Colonic mucosa (tissue), 4 donors: ENCODE measurements around the gene SURF1. TPM values are rescaled to one million over a fixed set of nuclear protein-coding genes. Genes with fewer than 3 reads are reported as not detected.
"Not testable (repeated sequence)": the region's sequence is repeated elsewhere in the genome, so short reads cannot be mapped to it uniquely, and the experiment has no call there.

ENCODE experiments used
- DNase-seq: peaks from one replicate; pipeline ENCODE4 v3.0.0-alpha.2; 2020
- H3K27ac ChIP-seq: fragments of 200-600 bp; one replicate; pipeline ENCODE4 v1.8.0; 2021
- H3K27me3 ChIP-seq: fragments of 200-600 bp; one replicate; pipeline ENCODE4 v1.8.0; 2021
- H3K36me3 ChIP-seq: fragments of 200-600 bp; one replicate; pipeline ENCODE4 v1.8.0; 2021
- H3K4me1 ChIP-seq: fragments of 200-600 bp; one replicate; pipeline ENCODE4 v1.8.0; 2021; ENCODE audit warnings: mild to moderate bottlenecking
- H3K4me3 ChIP-seq: fragments of 200-600 bp; one replicate; pipeline ENCODE4 v1.8.0; 2021
- H3K9ac ChIP-seq, 2 donors: one replicate each; pipeline ENCODE4 v1.7.0; 2013; ENCODE audit warnings: control low read depth in 2 of 2, low read depth in 2 of 2, low read length in 2 of 2
- H3K9me3 ChIP-seq: fragments of 200-600 bp; one replicate; pipeline ENCODE4 v1.8.0; 2021
- intact Hi-C: fragments of 100-400 bp; cut with DNase I; formaldehyde crosslinking; loops from one replicate; pipeline ENCODE4 v1.14.1; 2022
- total RNA-seq, 2 donors: library from RNA; stranded (reverse); fragmentation: NEBNext Ultra II Directional in 1 of 2; extraction: Animal tissue kit (Norgen Biotek cat#: 25700) in 1 of 2; gene quantifications; one replicate each; pipeline ENCODE4 v1.2.1, GENCODE V29; 2021
- TF ChIP-seq, protein P1 (sequence below): fragments of 200-600 bp; IDR thresholded peaks from one replicate; pipeline ENCODE4 v1.8.0; 2022; ENCODE audit warnings: antibody characterized with exemption, mild to moderate bottlenecking
- donor health status: healthy.
- donor health status: DM: no; HTN: no; CAD: no.
- donor health status: DM: no; HTN: no; CAD: no.

Gene SURF1
- total RNA-seq, 2 donors from 2014 or later, result 63.3 to 66.7 TPM

DNA sequence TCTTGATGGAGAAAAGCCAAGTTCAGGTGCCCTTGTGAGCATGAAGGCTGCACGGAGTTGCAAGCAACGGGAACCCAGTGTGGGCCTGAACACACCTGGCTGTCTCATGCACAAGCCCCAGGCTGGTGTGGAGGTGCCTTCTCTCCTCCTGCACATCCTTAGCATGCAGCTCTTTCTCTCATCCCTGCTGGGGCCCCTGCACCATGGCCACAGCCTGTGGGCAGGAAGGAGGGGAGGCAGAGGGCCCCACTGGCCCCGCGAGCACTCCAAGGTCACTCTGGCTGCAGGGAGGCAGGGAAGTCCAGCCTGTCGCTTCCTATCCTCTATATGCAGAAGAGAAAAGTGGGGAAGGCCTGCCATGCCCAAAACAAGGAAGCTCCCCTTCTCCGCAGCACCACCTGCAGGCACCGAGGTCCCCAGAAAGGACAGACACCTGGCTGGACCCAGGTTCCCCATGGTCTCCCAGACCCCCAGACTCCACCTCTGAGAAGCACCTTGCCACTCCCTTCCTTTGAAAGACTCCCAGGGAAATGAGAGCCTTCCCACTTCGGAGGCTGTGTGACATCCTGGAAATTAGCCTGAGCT is 38.5 kb upstream of the SURF1 start:
- intact Hi-C loops, result no loop called here
- no peak for DNase-seq
- H3K9me3 ChIP-seq, result no peaks in the 10 kb centered on the region
- H3K9ac ChIP-seq, result no peak overlapping the region
- H3K27me3 ChIP-seq, result no peaks in the 10 kb centered on the region
- TF ChIP-seq, protein P1, sequence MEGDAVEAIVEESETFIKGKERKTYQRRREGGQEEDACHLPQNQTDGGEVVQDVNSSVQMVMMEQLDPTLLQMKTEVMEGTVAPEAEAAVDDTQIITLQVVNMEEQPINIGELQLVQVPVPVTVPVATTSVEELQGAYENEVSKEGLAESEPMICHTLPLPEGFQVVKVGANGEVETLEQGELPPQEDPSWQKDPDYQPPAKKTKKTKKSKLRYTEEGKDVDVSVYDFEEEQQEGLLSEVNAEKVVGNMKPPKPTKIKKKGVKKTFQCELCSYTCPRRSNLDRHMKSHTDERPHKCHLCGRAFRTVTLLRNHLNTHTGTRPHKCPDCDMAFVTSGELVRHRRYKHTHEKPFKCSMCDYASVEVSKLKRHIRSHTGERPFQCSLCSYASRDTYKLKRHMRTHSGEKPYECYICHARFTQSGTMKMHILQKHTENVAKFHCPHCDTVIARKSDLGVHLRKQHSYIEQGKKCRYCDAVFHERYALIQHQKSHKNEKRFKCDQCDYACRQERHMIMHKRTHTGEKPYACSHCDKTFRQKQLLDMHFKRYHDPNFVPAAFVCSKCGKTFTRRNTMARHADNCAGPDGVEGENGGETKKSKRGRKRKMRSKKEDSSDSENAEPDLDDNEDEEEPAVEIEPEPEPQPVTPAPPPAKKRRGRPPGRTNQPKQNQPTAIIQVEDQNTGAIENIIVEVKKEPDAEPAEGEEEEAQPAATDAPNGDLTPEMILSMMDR, result no peak
- no peak overlapping the region for H3K4me3 ChIP-seq
- no peaks in the 10 kb centered on the region for H3K4me1 ChIP-seq
- no peak overlapping the region for H3K27ac ChIP-seq
- H3K36me3 ChIP-seq, result no peaks in the 10 kb centered on the region

DNA sequence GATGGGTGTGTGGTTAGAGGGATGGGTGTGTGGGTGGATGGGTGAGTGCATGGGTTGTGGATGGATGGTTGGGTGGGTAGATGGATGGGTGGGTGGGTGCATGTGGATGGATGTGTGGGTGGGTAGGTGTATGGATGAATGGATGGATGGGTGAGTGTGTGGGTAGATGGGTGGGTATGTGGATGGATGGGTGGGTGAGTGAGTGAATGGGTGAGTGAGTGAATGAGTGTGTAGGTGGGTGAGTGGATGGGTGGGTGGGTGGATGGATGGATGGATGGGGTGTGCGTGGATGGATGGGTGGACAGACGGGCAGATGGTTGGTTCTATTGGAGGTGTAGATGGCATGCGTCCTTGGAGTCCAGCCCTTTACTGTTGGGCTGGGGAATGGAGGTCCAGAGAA is 37.1 kb upstream of the SURF1 start:
- no peaks in the 10 kb centered on the region for H3K9me3 ChIP-seq
- no peaks in the 10 kb centered on the region for H3K27me3 ChIP-seq
- no peak overlapping the region for H3K9ac ChIP-seq
- DNase-seq, result no peak
- intact Hi-C loops, result no loop called here
- TF ChIP-seq, protein P1, result no peak
- H3K4me3 ChIP-seq, result no peak overlapping the region
- H3K27ac ChIP-seq, result no peak overlapping the region
- no peaks in the 10 kb centered on the region for H3K4me1 ChIP-seq
- no peaks in the 10 kb centered on the region for H3K36me3 ChIP-seq

DNA sequence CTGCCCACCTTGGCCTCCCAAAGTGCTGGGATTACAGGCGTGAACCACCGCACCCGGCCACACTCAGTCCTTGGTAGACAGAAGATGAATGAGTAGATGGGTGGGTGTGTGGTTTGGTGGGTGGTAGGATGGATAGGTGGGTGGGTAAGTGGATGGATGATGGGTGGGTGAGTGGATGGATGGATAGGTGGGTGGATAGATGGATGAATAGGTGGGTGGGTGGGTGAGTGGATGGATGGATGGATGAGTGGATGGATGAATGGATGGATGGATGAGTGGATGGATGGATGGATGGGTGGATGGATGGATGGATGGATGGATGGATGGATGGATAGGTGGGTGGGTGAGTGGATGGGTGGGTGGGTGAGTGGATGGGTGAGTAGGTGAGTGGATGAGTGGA is 36.0 kb upstream of the SURF1 start:
- H3K9me3 ChIP-seq, intact Hi-C loops, H3K27me3 ChIP-seq, H3K4me1 ChIP-seq, H3K27ac ChIP-seq, H3K9ac ChIP-seq, DNase-seq, H3K4me3 ChIP-seq, H3K36me3 ChIP-seq: not testable (repeated sequence)

DNA sequence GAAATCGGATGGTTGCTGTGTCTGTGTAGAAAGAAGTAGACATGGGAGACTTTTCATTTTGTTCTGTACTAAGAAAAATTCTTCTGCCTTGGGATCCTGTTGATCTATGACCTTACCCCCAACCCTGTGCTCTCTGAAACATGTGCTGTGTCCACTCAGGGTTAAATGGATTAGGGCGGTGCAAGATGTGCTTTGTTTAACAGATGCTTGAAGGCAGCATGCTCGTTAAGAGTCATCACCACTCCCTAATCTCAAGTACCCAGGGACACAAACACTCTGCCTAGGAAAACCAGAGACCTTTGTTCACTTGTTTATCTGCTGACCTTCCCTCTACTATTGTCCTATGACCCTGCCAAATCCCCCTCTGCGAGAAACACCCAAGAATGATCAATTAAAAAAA is 35.2 kb upstream of the SURF1 start:
- not testable (repeated sequence) for H3K4me3 ChIP-seq, H3K27ac ChIP-seq

DNA sequence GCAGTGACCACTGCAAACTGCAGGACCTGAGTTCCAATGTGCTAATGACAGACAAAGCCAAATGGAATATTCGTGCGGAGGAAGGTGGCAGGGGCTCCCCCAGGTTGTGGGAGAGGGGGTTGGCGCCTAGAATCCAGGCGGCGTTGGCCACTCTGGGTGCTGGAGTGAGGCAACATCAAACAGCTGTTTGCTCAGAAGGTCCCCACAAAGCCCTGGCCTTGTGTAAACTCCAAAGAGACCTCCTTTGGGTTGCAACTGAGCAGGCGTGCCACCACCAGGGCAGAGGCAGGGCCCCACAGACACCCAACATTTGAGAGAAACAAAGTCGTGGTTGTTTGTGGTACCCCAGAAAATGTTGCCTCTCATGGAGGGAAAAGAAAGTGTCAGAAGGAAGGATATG is 34.4 kb upstream of the SURF1 start:
- Histone ChIP-seq H3K9ac (no peak overlapping the region), H3K4me1 (no peaks in the 10 kb centered on the region), H3K4me3 (no peak overlapping the region), H3K27me3 (no peaks in the 10 kb centered on the region), H3K36me3 (no peaks in the 10 kb centered on the region), H3K27ac (no peak overlapping the region), H3K9me3 (no peaks in the 10 kb centered on the region)
- DNase-seq, result no peak
- intact Hi-C loops, result no loop called here
- TF ChIP-seq, protein P1, result no peak

More for the DNA sequence above, 35.2 kb upstream of the SURF1 start:
- H3K4me1 ChIP-seq, H3K9me3 ChIP-seq, H3K27me3 ChIP-seq, H3K36me3 ChIP-seq, intact Hi-C loops, DNase-seq, H3K9ac ChIP-seq: not testable (repeated sequence)

DNA sequence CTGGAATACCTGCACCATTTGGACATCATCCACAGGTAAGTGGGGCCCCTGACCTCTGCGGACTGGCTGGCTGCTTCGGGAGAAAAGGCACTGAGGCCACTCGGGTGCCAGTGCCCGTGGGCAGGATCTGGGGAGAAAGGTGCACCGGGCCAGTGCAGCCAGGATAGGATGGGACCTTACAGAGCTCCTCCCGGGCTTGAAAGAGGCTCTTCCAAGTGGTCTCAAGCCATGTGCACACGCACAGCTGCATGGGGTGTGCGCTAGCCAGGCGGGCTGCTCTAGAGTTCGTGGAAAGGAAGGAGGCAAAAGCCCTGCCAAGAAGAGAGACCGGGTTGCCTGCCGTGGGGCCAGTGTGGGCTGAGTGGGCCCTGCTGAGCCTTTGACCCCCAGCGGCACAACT is 33.3 kb upstream of the SURF1 start:
- Histone ChIP-seq H3K4me3 (no peak overlapping the region), H3K4me1 (no peaks in the 10 kb centered on the region), H3K36me3 (no peaks in the 10 kb centered on the region), H3K27me3 (no peaks in the 10 kb centered on the region), H3K27ac (no peak overlapping the region), H3K9ac (no peak overlapping the region), H3K9me3 (no peaks in the 10 kb centered on the region)
- intact Hi-C loops, result no loop called here
- no peak for DNase-seq
- TF ChIP-seq, protein P1, result no peak
